Measurements from ENCODE around the gene PPP2R5C. TPM values are rescaled to one million over a fixed set of nuclear protein-coding genes. Genes with fewer than 3 reads are reported as not detected.
"Not testable (repeated sequence)": the region's sequence is repeated elsewhere in the genome, so short reads cannot be mapped to it uniquely, and the experiment has no call there.

Gene PPP2R5C
- total RNA-seq = 53.7 and 84.9 TPM in 2 replicates
- 60.4 and 78.8 TPM in 2 replicates for polyA plus RNA-seq

DNA sequence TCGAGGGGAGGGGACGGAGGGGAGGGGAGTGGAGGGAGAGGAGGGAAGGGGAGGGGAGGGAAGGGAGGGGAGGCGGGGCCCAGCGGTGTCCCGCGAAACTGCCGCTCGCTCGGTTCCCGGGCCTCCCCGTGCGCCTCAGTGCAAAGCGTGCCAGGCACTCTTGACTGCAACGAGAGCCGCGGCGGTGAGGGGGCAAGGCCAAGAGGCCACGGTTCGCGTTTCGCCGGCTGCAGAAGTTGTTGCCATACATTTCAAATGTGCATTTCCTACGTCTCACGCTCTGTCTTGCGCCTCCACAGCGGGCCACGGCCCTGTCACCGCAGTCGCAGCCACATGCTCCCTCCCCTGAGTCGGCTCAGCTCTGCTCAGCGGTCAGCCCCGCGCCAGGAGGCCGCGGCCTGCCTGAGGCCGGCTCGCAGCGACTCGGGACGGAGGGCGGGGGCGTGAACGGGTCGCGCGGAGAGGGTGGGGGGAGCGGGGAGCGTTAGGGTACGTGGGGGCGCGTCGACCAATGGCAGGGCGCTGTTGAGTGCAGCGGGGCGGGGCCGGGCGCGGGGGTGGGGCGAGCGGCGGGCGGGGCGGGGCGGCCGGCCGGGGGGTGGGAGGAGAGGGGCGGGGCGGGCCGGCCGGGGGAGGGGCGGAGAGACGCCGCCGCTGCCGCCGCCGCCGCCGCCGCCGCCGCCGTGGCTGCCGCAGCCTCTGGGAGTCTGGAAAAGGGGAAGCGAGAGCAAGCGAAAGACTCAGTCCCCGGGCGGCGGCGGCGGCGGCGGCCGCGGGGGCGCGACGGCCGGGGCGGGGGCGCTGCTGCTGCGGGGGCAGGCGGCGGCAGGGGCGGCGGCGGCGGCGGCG is at the start of gene PPP2R5C:
Gene PPP2R5C (plus strand): TSS at position 678 of the 849 bp plus-strand sequence. CDS start 185 bp downstream, outside the sequence.
- peaks cover 3% of the 10 kb centered on the region for H3K36me3 ChIP-seq
- H3K9me3 ChIP-seq (ENCODE audit: low read depth) = no peaks in the 10 kb centered on the region
- TF ChIP-seq, protein P1, sequence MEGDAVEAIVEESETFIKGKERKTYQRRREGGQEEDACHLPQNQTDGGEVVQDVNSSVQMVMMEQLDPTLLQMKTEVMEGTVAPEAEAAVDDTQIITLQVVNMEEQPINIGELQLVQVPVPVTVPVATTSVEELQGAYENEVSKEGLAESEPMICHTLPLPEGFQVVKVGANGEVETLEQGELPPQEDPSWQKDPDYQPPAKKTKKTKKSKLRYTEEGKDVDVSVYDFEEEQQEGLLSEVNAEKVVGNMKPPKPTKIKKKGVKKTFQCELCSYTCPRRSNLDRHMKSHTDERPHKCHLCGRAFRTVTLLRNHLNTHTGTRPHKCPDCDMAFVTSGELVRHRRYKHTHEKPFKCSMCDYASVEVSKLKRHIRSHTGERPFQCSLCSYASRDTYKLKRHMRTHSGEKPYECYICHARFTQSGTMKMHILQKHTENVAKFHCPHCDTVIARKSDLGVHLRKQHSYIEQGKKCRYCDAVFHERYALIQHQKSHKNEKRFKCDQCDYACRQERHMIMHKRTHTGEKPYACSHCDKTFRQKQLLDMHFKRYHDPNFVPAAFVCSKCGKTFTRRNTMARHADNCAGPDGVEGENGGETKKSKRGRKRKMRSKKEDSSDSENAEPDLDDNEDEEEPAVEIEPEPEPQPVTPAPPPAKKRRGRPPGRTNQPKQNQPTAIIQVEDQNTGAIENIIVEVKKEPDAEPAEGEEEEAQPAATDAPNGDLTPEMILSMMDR (IDR thresholded peaks at IDR 0.05; ENCODE audit: low read depth, low read length) = no peak
- peak within 1 kb of the TSS; percentile 74 for H3K4me3 ChIP-seq
- peak within 1 kb of the TSS; percentile 93 for H3K27ac ChIP-seq
- peaks cover 4% of the 10 kb centered on the region for H3K4me1 ChIP-seq (ENCODE audit: low read depth)
- H3K27me3 ChIP-seq = peaks cover 3% of the 10 kb centered on the region
- peak; percentile 96 for DNase-seq (ENCODE audit: low read depth in 1 of 2, low spot score in 1 of 2)

DNA sequence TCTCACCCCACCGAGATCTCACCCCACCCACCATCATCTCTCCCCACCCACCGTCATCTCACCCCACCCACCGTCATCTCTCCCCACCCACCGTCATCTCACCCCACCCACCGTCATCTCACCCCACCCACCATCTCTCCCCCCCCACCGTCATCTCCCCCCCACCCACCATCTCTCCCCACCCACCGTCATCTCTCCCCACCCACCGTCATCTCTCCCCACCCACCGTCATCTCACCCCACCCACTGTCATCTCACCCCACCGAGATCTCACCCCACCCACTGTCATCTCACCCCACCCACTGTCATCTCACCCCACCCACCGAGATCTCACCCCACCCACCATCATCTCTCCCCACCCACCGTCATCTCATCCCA is 49.7 kb upstream of the PPP2R5C start:
- not testable (repeated sequence) for H3K27me3 ChIP-seq; H3K4me3 ChIP-seq; H3K27ac ChIP-seq; H3K9me3 ChIP-seq (ENCODE audit: low read depth); H3K36me3 ChIP-seq; DNase-seq (ENCODE audit: low read depth in 1 of 2, low spot score in 1 of 2); H3K4me1 ChIP-seq (ENCODE audit: low read depth)

DNA sequence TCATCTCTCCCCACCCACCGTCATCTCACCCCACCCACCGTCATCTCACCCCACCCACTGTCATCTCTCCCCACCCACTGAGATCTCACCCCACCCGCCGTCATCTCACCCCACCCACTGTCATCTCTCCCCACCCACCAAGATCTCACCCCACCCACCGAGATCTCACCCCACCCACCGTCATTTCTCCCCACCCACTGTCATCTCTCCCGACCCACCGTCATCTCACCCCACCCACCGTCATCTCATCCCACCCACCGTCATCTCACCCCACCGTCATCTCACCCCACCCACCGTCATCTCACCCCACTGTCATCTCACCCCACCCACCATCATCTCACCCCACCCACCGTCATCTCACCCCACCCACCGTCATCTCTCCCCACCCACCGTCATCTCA is 49.2 kb upstream of the PPP2R5C start:
- H3K27ac ChIP-seq; DNase-seq (ENCODE audit: low read depth in 1 of 2, low spot score in 1 of 2); H3K9me3 ChIP-seq (ENCODE audit: low read depth); H3K4me3 ChIP-seq; H3K4me1 ChIP-seq (ENCODE audit: low read depth); H3K27me3 ChIP-seq; H3K36me3 ChIP-seq: not testable (repeated sequence)

DNA sequence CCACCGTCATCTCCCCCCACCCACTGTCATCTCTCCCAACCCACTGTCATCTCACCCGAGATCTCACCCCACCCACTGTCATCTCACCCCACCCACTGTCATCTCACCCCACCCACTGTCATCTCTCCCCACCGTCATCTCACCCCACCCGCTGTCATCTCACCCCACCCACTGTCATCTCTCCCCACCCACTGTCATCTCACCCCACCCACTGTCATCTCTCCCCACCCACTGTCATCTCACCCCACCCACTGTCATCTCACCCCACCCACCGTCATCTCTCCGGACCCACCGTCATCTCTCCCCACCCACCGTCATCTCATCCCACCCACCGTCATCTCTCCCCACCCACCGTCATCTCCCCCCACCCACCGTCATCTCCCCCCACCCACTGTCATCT is 48.4 kb upstream of the PPP2R5C start:
- not testable (repeated sequence) for H3K27ac ChIP-seq; DNase-seq (ENCODE audit: low read depth in 1 of 2, low spot score in 1 of 2); H3K36me3 ChIP-seq; H3K27me3 ChIP-seq; H3K4me1 ChIP-seq (ENCODE audit: low read depth); H3K4me3 ChIP-seq; H3K9me3 ChIP-seq (ENCODE audit: low read depth)

DNA sequence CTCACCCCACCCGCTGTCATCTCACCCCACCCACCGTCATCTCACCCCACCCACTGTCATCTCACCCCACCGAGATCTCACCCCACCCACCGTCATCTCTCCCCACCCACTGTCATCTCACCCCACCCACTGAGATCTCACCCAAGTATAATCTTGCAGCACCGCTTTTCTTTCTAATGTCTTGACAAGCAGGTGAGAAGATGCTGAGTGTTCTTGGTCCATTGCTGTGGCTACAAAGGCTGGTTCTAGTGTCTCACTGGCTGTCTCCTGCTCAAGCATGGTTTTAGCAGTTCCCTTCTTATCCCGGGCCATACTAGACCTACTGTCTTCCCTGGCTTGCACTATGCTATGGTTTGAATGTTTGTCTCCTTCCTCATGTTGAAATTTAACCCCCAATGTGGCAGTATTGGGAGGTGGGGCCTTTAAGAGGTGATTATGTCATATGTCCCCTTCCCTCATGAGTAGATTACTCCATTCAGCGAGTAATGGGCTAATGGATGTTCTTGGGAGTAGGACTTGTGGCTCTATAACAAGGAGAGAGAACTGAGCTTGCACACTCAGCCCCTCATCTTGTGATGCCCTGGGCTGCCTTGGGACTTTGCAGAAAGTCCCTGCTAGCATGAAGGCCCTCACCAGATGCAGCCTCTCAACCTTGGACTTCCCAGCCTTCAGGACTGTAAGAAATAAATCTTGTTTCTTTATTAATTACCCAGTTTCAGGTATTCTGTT is 47.7 kb upstream of the PPP2R5C start:
- Histone ChIP-seq H3K4me3 (no peak overlapping the region), H3K9me3 (ENCODE audit: low read depth) (no peaks in the 10 kb centered on the region), H3K36me3 (no peaks in the 10 kb centered on the region), H3K27ac (no peak overlapping the region), H3K4me1 (ENCODE audit: low read depth) (no peaks in the 10 kb centered on the region), H3K27me3 (no peaks in the 10 kb centered on the region)
- DNase-seq (ENCODE audit: low read depth in 1 of 2, low spot score in 1 of 2) = no peak
- TF ChIP-seq, protein P1 (IDR thresholded peaks at IDR 0.05; ENCODE audit: low read depth, low read length) = no peak

DNA sequence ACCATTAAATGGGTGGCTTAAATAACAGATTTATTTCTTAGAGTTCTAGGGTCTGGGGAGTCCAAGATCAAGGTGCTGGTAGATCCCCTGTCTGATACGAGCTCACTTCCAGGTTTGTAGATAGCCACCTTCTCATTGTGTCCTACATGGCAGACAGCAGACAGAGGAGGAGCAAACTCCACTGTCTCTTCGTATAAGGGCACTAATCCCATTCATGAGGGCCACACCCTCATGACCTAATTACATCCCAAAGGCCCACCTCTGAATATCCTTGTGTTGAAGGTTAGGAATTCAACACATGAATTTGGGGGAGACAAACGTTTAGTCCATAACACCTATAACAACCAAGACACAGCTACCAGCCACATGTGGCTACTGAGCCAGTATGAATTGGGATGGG is 47.1 kb upstream of the PPP2R5C start:
- Histone ChIP-seq H3K27ac (no peak overlapping the region), H3K4me1 (ENCODE audit: low read depth) (peaks cover 3% of the 10 kb centered on the region), H3K4me3 (no peak overlapping the region), H3K27me3 (no peaks in the 10 kb centered on the region), H3K9me3 (ENCODE audit: low read depth) (no peaks in the 10 kb centered on the region), H3K36me3 (no peaks in the 10 kb centered on the region)
- TF ChIP-seq, protein P1 (IDR thresholded peaks at IDR 0.05; ENCODE audit: low read depth, low read length) = no peak
- no peak for DNase-seq (ENCODE audit: low read depth in 1 of 2, low spot score in 1 of 2)

Measured in cardiac muscle cell (in vitro differentiated cells and primary cell).